ENCODE measurements around the gene PRKD1.

- TF ChIP-seq POLR2A (IDR thresholded peaks at IDR 0.05) (no peak), CTCF (IDR thresholded peaks at IDR 0.05) (no peak), POLR2AphosphoS5 (IDR thresholded peaks at IDR 0.05; ENCODE audit: insufficient read depth in 1 of 2, low read depth in 1 of 2) (no peak)
These were observed 35.3 kb downstream of the PRKD1 start for GRCh38 chr14:29892327-29892726.
